Measurements from ENCODE around the gene GLRA2. TPM values are rescaled to one million over a fixed set of nuclear protein-coding genes. Genes with fewer than 3 reads are reported as not detected.

Gene GLRA2
- total RNA-seq, 4 donors from 2014 or later, result not detected

DNA sequence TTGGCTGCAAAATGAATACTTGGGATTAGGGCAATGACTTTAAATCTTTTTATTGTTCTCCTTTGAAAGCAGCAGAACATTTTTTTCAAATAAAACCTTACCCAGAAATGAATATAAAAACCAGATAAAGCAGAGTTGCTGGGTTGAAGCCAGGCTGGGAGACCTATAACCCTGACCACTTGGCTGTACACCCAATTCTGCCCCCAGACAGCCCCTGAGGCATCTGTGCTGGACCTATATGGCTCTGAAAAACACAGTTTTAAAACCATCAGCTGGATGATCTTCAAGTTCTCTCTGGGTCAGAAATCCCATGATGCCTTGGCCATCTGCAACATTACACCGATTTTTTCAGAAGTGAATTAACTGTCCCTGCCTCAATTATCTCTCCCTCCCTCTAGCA, 23.7 kb upstream of the GLRA2 start:
- DNase-seq (ENCODE audit: low spot score) (no peak), ATAC-seq (ENCODE audit: low FRiP score) (no peak)
- TF ChIP-seq, protein P1, sequence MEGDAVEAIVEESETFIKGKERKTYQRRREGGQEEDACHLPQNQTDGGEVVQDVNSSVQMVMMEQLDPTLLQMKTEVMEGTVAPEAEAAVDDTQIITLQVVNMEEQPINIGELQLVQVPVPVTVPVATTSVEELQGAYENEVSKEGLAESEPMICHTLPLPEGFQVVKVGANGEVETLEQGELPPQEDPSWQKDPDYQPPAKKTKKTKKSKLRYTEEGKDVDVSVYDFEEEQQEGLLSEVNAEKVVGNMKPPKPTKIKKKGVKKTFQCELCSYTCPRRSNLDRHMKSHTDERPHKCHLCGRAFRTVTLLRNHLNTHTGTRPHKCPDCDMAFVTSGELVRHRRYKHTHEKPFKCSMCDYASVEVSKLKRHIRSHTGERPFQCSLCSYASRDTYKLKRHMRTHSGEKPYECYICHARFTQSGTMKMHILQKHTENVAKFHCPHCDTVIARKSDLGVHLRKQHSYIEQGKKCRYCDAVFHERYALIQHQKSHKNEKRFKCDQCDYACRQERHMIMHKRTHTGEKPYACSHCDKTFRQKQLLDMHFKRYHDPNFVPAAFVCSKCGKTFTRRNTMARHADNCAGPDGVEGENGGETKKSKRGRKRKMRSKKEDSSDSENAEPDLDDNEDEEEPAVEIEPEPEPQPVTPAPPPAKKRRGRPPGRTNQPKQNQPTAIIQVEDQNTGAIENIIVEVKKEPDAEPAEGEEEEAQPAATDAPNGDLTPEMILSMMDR (IDR thresholded peaks at IDR 0.05), result no peak

DNA sequence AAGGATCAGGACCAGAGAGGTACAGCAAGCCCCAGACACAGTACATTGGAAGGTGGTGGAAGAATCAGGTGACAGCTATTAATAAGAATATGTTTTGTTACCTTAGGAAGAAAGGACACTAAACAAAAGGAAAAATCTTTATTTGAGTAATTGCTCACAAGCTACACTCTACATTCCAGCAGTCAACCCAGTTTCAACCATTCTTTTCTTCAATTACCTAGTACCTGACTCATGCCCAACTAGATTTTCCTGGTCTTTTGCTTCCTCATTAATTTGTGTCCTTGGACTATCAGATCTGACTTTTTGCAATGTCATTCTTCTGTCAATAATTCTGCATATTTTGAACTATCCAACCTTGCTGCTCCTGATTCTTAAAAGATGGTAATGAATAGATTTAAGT, 22.5 kb upstream of the GLRA2 start:
- TF ChIP-seq, protein P1 (IDR thresholded peaks at IDR 0.05), result no peak
- ATAC-seq (ENCODE audit: low FRiP score) (no peak), DNase-seq (ENCODE audit: low spot score) (no peak)

DNA sequence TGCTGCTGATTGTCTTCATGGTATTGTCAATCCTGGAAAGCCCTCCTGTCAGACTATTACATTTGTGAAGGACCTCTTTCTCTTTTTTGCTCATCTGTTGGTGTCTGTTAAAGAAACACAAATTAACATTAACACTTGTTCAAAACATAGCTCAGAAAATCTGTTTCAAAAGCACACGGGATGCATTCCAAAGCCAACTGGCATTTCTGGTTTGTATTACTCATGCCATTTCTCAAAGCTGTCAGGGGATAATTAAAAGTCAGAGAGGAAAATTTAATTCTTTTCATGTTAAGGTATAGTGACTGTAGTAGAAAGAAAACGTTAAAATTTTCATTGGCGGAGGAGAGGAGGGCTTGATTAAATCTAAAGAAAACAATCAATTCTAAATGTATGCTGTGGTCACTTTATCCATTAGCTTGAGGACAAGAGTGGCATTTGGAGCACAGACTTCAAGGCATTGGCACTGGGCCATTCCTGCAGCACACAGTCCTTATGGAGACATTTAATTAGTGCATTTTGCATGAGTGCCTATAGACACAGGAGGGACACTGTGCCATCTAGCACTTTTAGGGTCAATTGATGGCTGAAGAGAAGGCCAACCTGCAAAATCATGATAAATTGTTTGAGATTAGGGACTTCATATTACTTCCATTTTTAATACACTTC, 21.2 kb upstream of the GLRA2 start:
- DNase-seq (ENCODE audit: low spot score) (no peak), ATAC-seq (ENCODE audit: low FRiP score) (peak; percentile 48)
- TF ChIP-seq, protein P1 (IDR thresholded peaks at IDR 0.05), result no peak

DNA sequence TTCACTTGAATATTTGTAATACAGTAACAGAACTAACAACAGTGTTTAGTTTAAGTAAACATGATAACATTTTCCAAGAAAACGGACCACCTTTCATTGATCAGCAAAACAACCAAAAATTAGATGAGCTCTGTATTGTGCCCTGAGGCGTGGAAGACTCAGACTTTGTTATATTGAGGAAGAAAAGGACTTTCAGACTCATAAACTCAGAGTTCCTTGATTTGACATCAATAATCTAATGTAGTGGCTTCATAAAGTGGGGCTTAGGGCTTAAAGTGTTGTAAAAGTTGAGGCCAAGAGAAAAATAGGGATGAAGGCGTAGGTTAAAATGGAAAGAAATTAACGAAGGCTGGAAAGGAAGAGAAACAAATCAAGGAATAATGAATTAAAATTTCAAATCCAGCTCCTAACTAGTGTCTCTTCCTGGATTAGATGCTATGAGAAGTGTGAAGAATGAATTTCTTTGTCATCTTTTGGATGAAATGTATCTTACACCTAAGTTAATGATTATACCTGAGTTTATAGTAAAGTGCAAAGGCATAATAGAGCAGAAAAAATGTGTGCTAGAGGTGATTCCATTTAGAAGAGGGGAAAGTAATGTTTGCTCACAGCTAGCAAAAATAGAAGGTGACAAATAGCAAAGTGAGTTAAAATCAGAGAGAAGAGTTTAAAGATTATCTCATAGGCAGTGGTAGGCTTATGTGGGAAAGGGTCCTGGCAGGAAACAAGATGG, 19.8 kb upstream of the GLRA2 start:
- DNase-seq (ENCODE audit: low spot score) (no peak), ATAC-seq (ENCODE audit: low FRiP score) (no peak)
- TF ChIP-seq, protein P1 (IDR thresholded peaks at IDR 0.05), result no peak

DNA sequence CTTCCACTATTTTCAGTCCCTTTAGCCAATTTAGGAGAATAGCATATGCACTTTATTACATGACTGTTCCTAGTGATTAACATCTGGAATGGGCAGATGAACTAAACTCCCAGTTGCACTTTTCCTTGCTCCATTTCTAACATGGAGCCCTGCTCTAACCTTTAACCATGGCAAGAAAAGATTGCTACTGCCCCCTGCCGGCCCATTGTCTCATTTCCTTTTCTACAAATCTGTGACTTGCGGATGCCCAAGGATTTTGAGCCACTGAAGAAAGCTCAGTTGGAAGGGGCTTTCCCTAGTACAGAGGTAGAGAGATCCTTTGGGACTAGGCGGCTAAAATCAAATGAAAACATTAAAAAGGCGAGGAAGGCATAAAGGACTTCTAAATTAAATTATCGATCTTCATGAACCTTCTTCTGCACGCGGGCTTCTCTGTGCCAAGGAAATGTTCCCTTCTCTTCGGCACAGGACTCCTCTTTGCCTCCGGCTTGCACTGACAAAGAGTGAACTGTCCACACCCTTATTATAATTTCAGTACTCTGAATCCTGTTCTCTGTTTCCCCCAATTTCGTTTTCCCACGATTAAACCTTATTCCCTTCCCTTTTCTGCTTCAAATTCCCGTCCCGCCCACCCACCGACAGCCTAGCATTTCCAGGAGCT, 577 bp upstream of the GLRA2 start:
- DNase-seq (ENCODE audit: low spot score) (peak; percentile 35), ATAC-seq (ENCODE audit: low FRiP score) (no peak)
- TF ChIP-seq, protein P1 (IDR thresholded peaks at IDR 0.05), result no peak

DNA sequence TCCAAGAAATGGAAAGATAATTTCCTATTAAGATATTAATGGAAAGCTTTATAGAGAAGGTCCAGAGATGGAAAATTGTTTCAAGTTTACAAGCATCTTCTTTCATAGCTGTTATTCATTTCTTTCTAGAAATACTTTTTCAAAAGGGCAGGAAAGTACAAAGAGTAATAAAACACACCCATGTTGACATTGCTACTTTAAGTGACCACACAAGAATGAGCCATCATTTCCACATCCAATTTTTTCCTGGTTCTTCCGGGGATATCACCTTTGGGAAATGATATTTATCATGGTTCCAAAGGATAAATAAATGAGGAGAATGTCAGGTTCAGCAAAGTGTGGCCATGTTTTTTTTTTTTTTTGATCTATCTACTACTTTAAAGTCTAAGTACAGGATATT, 4.5 kb downstream of the GLRA2 start:
- DNase-seq (ENCODE audit: low spot score) (no peak), ATAC-seq (ENCODE audit: low FRiP score) (no peak)
- TF ChIP-seq, protein P1 (IDR thresholded peaks at IDR 0.05), result no peak
